ENCODE data around the gene CAPN12.
"Not testable (repeated sequence)": the region's sequence is repeated elsewhere in the genome, so short reads cannot be mapped to it uniquely, and the experiment has no call there.

CAPN12 gene

DNA sequence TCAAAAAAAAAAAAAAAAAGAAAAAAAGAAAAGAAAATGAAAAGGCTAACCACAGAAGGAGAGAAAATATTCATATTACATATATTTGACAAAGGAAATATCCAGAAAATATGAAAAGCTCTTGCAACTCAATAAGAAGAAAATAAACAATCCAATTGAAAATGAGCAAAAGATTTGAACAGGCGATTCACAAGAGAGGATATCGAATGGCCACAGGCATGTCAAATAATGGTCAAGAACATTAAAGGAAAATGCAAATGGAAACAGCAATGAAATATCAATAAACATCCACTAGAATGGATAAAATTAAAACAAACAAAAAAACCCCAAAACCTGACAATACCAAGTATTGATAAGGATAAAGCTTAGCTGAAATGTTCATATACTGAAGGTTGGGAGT is 20.9 kb upstream of the CAPN12 start:
- no peak for DNase-seq (ENCODE audit: low read depth in 2 of 2)
- TF ChIP-seq, protein P1, sequence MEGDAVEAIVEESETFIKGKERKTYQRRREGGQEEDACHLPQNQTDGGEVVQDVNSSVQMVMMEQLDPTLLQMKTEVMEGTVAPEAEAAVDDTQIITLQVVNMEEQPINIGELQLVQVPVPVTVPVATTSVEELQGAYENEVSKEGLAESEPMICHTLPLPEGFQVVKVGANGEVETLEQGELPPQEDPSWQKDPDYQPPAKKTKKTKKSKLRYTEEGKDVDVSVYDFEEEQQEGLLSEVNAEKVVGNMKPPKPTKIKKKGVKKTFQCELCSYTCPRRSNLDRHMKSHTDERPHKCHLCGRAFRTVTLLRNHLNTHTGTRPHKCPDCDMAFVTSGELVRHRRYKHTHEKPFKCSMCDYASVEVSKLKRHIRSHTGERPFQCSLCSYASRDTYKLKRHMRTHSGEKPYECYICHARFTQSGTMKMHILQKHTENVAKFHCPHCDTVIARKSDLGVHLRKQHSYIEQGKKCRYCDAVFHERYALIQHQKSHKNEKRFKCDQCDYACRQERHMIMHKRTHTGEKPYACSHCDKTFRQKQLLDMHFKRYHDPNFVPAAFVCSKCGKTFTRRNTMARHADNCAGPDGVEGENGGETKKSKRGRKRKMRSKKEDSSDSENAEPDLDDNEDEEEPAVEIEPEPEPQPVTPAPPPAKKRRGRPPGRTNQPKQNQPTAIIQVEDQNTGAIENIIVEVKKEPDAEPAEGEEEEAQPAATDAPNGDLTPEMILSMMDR (IDR thresholded peaks at IDR 0.05; ENCODE audit: low read depth, low read length), result no peak
- no peak overlapping the region for H3K4me3 ChIP-seq (replicated peaks in 1 of 2; ENCODE audit: low read depth in 2 of 2, low read length in 2 of 2)

DNA sequence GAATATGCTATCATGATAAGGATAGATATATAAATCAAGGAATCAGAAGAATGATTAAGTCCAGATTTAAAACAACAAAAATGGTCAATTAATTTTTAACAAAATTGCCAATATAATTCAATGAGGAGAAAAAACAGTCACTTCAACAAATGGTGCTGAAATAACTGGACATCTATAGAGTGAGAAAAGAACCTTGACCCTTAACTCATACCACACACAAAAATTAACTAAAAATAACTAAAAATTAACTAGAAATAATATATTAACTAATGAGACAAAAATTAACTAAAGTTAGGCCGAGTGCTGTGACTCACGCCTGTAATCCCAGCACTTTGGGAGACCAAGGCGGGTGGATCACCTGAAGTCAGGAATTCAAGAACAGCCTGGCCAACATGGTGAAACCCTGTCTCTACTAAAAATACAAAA is 19.5 kb upstream of the CAPN12 start:
- DNase-seq (ENCODE audit: low read depth in 2 of 2), result no peak
- H3K4me3 ChIP-seq (replicated peaks in 1 of 2; ENCODE audit: low read depth in 2 of 2, low read length in 2 of 2), result no peak overlapping the region
- TF ChIP-seq, protein P1 (IDR thresholded peaks at IDR 0.05; ENCODE audit: low read depth, low read length), result no peak

DNA sequence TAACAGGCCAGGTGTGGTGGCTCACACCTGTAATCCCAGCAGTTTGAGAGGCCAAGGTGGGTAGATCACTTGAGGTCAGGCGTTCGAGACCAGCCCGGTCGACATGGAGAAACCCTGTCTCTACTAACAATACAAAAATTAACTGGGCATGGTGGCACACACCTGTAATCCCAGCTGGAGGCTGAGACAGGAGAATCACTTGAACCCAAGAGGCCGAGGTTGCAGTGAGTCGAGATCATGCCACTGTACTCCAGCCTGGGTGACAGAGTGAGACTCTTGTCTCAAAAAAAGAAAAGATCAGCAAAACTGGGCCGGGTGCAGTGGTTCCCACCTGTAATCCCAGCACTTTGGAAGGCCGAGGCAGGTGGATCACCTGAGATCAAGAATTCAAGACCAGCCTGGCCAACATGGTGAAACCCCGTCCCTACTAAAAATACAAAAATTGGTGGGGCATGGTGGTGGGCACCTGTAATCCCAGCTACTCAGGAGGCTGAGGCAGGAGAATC is 17.7 kb upstream of the CAPN12 start:
- not testable (repeated sequence) for H3K4me3 ChIP-seq (replicated peaks in 1 of 2; ENCODE audit: low read depth in 2 of 2, low read length in 2 of 2); DNase-seq (ENCODE audit: low read depth in 2 of 2)

DNA sequence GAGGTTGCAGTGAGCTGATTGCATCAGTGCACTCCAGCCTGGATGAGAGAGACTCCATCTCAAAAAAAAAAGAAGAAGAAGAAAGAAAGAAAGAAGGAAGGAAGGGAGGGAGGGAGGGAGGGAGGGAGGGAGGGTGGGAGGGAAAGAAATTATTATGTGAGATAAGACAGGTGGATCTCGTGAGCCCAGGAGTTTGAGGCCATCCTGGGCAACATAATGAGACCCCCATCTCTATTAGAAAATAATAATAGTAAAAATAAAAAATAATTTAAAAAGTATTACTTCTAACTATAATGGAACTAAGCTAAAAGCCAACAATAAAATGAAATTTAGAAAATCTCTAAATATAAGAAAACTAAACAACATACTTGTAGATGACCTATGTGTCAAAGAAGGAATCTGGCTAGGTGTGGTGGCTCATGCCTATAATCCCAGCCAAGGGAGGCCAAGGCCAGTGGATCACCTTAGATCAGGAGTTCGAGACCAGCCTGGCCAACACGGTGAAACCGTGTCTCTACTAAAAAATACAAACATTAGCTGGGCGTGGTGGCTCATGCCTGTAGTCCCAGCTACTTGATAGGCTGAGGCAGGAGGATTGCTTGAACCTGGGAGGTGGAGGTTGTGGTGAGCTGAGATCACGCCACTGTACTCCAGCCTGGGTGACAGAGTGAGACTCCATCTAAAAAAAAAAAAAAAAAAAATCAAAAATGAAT is 16.7 kb upstream of the CAPN12 start:
- not testable (repeated sequence) for DNase-seq (ENCODE audit: low read depth in 2 of 2); H3K4me3 ChIP-seq (replicated peaks in 1 of 2; ENCODE audit: low read depth in 2 of 2, low read length in 2 of 2)

DNA sequence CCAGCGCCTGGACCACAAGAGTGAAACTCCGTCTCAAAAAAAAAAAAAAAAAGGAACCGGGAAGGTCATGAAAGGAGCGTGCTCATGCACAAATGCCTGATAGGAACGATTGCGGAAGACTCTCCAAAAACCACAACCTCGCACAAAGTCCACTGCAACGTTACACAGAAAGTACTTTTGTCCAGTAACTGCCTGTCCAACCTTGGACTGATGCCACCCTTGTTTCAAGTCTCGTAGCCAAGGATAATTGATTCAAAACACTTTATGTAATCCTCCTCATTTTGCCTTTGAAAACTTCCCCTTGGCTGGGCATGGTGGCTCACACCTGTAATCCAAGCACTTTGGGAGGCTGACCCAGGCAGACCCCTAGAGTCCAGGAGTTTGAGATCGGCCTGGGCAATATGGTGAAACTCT is 15.3 kb upstream of the CAPN12 start:
- peak in 1 of 2 donors; percentile 37 for DNase-seq (ENCODE audit: low read depth in 2 of 2)
- no peak overlapping the region for H3K4me3 ChIP-seq (replicated peaks in 1 of 2; ENCODE audit: low read depth in 2 of 2, low read length in 2 of 2)
- TF ChIP-seq, protein P1 (IDR thresholded peaks at IDR 0.05; ENCODE audit: low read depth, low read length), result no peak

DNA sequence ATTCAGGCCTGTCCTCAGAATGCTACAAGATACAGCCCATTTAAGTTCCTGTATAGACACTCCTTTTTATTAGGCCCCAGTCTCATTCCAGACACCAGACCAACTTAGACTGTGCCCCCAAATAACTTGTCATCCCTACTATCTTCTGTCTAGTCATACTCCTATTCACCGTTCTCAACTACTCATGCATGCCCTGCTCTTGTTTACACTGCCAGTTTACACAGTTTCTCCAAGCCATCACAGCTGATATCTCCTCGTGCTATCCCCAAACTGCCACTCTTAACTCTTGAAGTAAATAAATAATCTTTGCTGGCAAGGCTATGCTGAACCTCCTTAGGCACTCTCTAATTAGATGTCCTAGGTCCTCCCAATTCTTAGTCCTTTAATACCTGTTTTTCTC is 9.9 kb upstream of the CAPN12 start:
- not testable (repeated sequence) for DNase-seq (ENCODE audit: low read depth in 2 of 2); H3K4me3 ChIP-seq (replicated peaks in 1 of 2; ENCODE audit: low read depth in 2 of 2, low read length in 2 of 2)

DNA sequence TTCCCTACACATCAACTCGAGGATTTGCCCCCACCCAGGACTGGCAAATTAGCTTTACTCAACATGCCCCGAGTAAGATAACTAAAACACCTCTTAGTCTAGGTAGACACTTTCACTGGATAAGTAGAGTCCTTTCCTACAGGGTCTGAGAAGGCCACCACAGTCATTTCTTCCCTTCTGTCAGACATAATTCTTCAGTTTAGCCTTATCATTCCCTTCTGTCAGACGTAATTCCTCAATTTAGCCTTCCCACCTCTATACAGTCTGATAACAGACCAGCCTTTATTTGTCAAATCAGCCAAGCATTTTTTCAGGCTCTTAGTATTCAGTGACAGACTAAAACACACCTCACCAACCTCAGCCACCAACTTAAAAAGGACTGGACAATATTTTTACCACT is 9.5 kb upstream of the CAPN12 start:
- not testable (repeated sequence) for DNase-seq (ENCODE audit: low read depth in 2 of 2); H3K4me3 ChIP-seq (replicated peaks in 1 of 2; ENCODE audit: low read depth in 2 of 2, low read length in 2 of 2)

DNA sequence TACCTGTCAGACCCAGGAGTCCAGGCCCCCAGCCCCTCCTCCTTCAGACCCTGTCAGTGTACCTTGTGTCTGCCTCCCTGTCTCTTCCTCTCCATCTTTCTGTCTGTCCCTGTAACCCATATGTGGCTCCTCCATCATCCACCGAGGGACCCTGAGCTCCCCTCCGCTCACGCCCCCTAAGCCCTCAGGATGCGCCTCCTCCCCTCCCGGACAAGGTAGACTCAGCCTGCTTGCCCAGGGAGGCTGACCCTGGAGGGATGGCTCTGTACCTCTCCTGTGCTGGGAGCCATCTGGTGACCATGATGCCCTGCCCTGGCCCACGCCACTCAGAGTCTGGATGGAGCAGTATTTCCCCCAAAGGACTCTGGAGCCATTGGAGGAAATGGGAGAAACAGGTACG is 1.0 kb upstream of the CAPN12 start:
- no peak for DNase-seq (ENCODE audit: low read depth in 2 of 2)
- TF ChIP-seq, protein P1 (IDR thresholded peaks at IDR 0.05; ENCODE audit: low read depth, low read length), result no peak
- no peak overlapping the region for H3K4me3 ChIP-seq (replicated peaks in 1 of 2; ENCODE audit: low read depth in 2 of 2, low read length in 2 of 2)

DNA sequence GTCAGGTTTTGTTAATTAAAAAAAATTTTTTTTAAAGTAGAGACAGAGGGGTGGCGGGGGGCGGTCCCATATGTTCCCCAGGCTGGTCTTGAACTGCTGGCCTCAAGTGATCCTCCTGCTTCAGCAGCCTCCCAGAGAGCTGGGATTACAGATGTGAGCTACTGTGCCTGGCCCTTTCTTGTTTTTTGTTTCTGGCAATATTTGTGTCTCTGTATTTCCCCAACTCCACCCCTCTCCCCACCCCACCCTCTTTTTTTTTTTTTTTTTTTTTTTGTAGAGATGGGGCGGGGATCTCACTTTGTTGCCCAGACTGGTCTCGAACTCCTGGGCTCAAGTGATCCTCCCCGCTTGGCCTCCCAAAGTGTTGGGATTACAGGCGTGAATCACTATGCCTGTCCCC is 600 bp upstream of the CAPN12 start:
- TF ChIP-seq, protein P1 (IDR thresholded peaks at IDR 0.05; ENCODE audit: low read depth, low read length), result no peak
- DNase-seq (ENCODE audit: low read depth in 2 of 2), result no peak
- no peak overlapping the region for H3K4me3 ChIP-seq (replicated peaks in 1 of 2; ENCODE audit: low read depth in 2 of 2, low read length in 2 of 2)
